HEK293T (cell line): Measurements from ENCODE around the gene PERM1.

Experiments
- CTBP1 ChIP-seq: fragments of 450-650 bp; IDR thresholded peaks from 2 replicates; pipeline ENCODE4 v1.6.1; 2016; ENCODE audit warnings: borderline replicate concordance
- FOXA1 ChIP-seq: fragments of 450-650 bp; IDR thresholded peaks from 2 replicates; pipeline ENCODE4 v1.6.1; 2016; ENCODE audit warnings: mild to moderate bottlenecking
- FOXK2 ChIP-seq: fragments of 450-650 bp; IDR thresholded peaks from 2 replicates; pipeline ENCODE4 v1.6.1; 2016; ENCODE audit warnings: mild to moderate bottlenecking
- L3MBTL2 ChIP-seq: fragments of 450-650 bp; conservative IDR thresholded peaks from 2 replicates; pipeline ENCODE4 v1.6.1; 2016; ENCODE audit warnings: mild to moderate bottlenecking
- PKNOX1 ChIP-seq: fragments of 450-650 bp; IDR thresholded peaks from 2 replicates; pipeline ENCODE4 v1.6.1; 2016
- SP1 ChIP-seq: fragments of 450-650 bp; IDR thresholded peaks from 2 replicates; pipeline ENCODE4 v1.6.1; 2017
- SUZ12 ChIP-seq: fragments of 450-650 bp; IDR thresholded peaks from 2 replicates; pipeline ENCODE4 v1.6.1; 2016; ENCODE audit warnings: mild to moderate bottlenecking
- TARDBP ChIP-seq: fragments of 450-650 bp; IDR thresholded peaks from 2 replicates; pipeline ENCODE4 v1.6.1; 2016

DNA sequence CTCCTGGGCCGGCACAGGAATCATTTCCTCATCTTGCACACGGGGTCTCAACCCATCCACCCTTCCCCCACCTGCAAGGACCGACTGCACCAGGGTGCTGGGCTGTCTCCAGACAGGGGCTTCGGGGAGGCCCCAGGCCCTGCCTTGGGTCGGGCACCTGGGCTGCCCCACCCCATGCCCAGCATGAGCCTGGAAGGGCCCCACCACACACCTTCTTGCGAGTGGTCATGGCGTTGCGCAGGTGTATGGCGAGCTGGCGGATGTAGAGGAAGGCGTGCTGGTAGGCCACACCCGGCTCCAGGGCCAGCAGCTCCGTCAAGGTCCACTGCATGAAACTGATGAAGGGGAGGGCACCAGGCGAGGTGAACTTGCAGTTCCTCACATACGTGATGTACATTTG lies 29.7 kb downstream of the PERM1 start:
- no peak for TF ChIP-seq SP1
- TF ChIP-seq FOXA1, result no peak
- no peak for TF ChIP-seq PKNOX1
- TF ChIP-seq L3MBTL2, result no peak
- no peak for TF ChIP-seq TARDBP
- no peak for TF ChIP-seq FOXK2
- TF ChIP-seq CTBP1, result no peak
- TF ChIP-seq SUZ12, result no peak
